ENCODE results near the gene MRPL16.
"Not testable (repeated sequence)": the region's sequence is repeated elsewhere in the genome, so short reads cannot be mapped to it uniquely, and the experiment has no call there.

MRPL16 gene

GRCh38 chr11:59810189-59810910 is at the start of gene MRPL16:
MRPL16 (minus strand) TSS chr11:59810778; CDS start chr11:59810658, 120 bp downstream.
- DNase-seq (ENCODE audit: low read depth): peak; percentile 85

GRCh38 chr11:59859673-59860072 is 49.1 kb upstream of the MRPL16 start:
- no peak for DNase-seq (ENCODE audit: low read depth)

GRCh38 chr11:59857439-59858434 is 47.2 kb upstream of the MRPL16 start:
- DNase-seq (ENCODE audit: low read depth): peak; percentile 23

- no peak for DNase-seq (ENCODE audit: low read depth)
Measured at GRCh38 chr11:59854871-59855270, 44.3 kb upstream of the MRPL16 start.

GRCh38 chr11:59851416-59851815 is 40.8 kb upstream of the MRPL16 start:
- DNase-seq (ENCODE audit: low read depth): not testable (repeated sequence)

- DNase-seq (ENCODE audit: low read depth): not testable (repeated sequence)
Measured at GRCh38 chr11:59849551-59849950, 39.0 kb upstream of the MRPL16 start.

GRCh38 chr11:59849129-59849528 is 38.6 kb upstream of the MRPL16 start:
- DNase-seq (ENCODE audit: low read depth): no peak

- not testable (repeated sequence) for DNase-seq (ENCODE audit: low read depth)
Measured at GRCh38 chr11:59848439-59848838, 37.9 kb upstream of the MRPL16 start.

GRCh38 chr11:59847626-59848025 is 37.0 kb upstream of the MRPL16 start:
- no peak for DNase-seq (ENCODE audit: low read depth)

- DNase-seq (ENCODE audit: low read depth): no peak
Measured at GRCh38 chr11:59846556-59846955, 36.0 kb upstream of the MRPL16 start.

GRCh38 chr11:59845399-59845798 is 34.8 kb upstream of the MRPL16 start, which contains the start of gene CBLIF:
CBLIF (minus strand) TSS chr11:59845499; CDS start chr11:59845453, 46 bp downstream.
- no peak for DNase-seq (ENCODE audit: low read depth)

GRCh38 chr11:59842316-59842715 is 31.7 kb upstream of the MRPL16 start:
- no peak for DNase-seq (ENCODE audit: low read depth)

- DNase-seq (ENCODE audit: low read depth): no peak
Measured at GRCh38 chr11:59841514-59841913, 30.9 kb upstream of the MRPL16 start.

GRCh38 chr11:59839615-59840014 is 29.0 kb upstream of the MRPL16 start:
- DNase-seq (ENCODE audit: low read depth): no peak

GRCh38 chr11:59833602-59834001 is 23.0 kb upstream of the MRPL16 start:
- DNase-seq (ENCODE audit: low read depth): no peak

- no peak for DNase-seq (ENCODE audit: low read depth)
Measured at GRCh38 chr11:59829358-59829757, 18.8 kb upstream of the MRPL16 start.

GRCh38 chr11:59822989-59823566 is 12.5 kb upstream of the MRPL16 start:
- DNase-seq (ENCODE audit: low read depth): peak; percentile 68

GRCh38 chr11:59818572-59818971 is 8.0 kb upstream of the MRPL16 start:
- no peak for DNase-seq (ENCODE audit: low read depth)

- not testable (repeated sequence) for DNase-seq (ENCODE audit: low read depth)
Measured at GRCh38 chr11:59816434-59816833, 5.9 kb upstream of the MRPL16 start.

GRCh38 chr11:59815754-59816153 is 5.2 kb upstream of the MRPL16 start:
- DNase-seq (ENCODE audit: low read depth): no peak

- DNase-seq (ENCODE audit: low read depth): no peak
Measured at GRCh38 chr11:59814021-59814420, 3.4 kb upstream of the MRPL16 start.

GRCh38 chr11:59813364-59813763 is 2.8 kb upstream of the MRPL16 start:
- no peak for DNase-seq (ENCODE audit: low read depth)
